ENCODE results near the gene FGG.

Gene FGG

DNA sequence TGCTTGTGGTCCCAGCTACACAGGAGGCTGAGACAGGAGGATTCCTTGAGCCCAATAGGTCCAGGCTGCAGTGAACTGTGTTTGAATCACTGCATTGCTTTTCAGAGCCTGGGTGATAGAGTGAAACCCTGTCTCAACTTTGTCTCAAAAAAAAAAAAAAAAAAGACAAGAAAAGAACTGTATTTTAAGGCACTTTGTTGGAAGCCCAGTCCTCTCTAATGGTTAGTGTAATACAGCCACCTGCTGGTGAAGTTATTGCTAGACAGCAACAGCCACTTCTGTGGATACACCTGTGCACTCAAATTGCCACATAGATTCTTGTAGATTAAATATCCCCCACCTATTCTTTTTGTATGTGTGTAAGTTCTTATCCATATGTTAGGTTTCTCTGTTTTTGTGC, 10.1 kb upstream of the FGG start:
- TF ChIP-seq, protein P1, sequence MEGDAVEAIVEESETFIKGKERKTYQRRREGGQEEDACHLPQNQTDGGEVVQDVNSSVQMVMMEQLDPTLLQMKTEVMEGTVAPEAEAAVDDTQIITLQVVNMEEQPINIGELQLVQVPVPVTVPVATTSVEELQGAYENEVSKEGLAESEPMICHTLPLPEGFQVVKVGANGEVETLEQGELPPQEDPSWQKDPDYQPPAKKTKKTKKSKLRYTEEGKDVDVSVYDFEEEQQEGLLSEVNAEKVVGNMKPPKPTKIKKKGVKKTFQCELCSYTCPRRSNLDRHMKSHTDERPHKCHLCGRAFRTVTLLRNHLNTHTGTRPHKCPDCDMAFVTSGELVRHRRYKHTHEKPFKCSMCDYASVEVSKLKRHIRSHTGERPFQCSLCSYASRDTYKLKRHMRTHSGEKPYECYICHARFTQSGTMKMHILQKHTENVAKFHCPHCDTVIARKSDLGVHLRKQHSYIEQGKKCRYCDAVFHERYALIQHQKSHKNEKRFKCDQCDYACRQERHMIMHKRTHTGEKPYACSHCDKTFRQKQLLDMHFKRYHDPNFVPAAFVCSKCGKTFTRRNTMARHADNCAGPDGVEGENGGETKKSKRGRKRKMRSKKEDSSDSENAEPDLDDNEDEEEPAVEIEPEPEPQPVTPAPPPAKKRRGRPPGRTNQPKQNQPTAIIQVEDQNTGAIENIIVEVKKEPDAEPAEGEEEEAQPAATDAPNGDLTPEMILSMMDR (conservative IDR thresholded peaks at IDR 0.05), result peak; percentile 64
- TF ChIP-seq ZFX (IDR thresholded peaks at IDR 0.05), result no peak
- H3K27ac ChIP-seq, result no peak overlapping the region

DNA sequence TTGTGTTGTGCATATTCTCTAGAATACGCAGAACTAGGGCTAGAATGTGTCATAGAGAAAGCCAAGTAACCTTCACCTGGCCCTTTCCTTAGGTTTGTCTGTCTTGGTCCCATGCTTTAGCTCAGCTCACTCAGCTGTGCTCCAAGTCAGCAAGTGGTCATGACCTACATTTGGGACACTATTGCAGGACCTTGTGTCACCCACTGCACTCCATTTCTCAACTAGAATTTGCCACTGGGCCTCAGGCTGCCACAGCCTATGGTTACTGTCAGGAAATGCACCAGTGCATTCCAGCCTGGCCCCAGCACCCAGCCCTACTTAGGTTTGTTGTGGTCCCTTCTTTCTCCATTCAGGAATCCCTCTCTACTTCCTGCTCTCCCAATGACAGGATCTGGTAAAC, 7.7 kb upstream of the FGG start:
- no peak for TF ChIP-seq ZFX (IDR thresholded peaks at IDR 0.05)
- TF ChIP-seq, protein P1 (conservative IDR thresholded peaks at IDR 0.05), result no peak
- no peak overlapping the region for H3K27ac ChIP-seq

DNA sequence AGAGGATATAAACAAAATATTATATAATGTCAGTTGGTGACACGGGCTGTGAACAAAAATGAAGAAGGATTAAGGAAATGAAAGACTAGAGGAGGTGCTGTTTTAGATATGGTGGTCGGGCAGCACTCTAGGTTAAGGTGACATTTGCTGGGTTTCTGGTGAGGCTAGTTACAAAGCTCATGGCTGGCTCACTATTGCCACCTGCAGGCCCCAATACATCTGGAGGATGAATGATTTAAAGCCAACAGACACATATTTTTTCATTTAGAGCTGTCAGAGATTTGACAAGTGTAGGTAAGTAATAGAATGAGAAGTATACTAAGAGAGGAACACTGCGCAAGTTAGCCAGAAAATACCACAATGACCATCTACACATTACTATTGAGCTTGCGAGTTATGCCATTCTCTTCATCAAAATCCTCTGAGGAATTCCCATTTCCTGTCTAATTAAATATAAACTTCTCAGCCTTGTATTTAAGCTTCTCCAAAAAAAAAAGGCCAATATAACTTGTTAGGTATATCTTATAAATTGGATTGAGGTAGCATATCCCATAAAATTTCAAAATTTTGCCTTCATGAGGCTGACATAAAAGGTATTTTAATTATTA, 6.4 kb upstream of the FGG start:
- TF ChIP-seq, protein P1 (conservative IDR thresholded peaks at IDR 0.05), result peak; percentile 79
- no peak for TF ChIP-seq ZFX (IDR thresholded peaks at IDR 0.05)
- H3K27ac ChIP-seq, result no peak overlapping the region

DNA sequence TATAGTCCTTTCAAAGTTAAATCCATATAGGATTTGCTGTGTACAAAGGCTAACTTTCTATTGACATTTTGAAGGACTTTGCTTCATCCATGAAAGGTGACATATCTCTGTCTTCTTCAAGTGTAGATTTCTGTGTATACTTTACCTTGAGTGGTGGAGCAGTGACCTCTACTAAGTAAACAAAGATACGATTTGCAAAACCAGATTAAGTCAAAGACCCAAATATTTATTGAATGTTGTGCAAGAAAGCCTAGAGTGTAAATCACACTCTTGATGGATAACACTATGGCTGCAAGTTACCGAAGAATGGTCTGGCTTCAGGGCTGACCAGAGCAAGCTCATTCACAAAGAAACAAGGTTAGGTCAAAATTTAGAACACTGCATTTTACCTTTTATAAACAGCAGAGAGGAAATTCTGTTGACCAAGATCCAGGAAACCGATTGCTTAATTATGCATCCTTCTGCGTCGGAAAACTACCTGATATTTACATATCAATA, 5.4 kb upstream of the FGG start:
- H3K27ac ChIP-seq, result no peak overlapping the region
- TF ChIP-seq, protein P1 (conservative IDR thresholded peaks at IDR 0.05), result no peak
- no peak for TF ChIP-seq ZFX (IDR thresholded peaks at IDR 0.05)

DNA sequence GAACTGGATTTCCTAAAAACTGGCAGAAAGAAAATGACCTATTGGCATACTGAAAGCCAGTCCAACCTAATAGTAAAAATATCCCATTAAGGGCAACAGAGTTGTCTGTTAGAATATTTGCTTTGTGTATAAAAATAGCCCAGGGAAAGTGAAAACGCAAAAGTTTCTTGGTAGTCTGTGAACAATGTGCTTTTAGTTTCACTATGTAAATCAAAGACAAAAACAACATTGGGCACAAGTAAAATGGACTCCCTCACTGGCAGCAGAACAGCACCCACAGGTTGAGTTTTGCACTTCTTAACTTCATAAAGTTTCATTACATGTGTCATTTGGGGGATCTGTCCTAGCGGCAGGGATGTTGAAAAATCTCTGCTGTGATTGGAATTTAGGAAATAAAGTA, 4.3 kb upstream of the FGG start:
- H3K27ac ChIP-seq, result no peak overlapping the region
- TF ChIP-seq, protein P1 (conservative IDR thresholded peaks at IDR 0.05), result no peak
- no peak for TF ChIP-seq ZFX (IDR thresholded peaks at IDR 0.05)

DNA sequence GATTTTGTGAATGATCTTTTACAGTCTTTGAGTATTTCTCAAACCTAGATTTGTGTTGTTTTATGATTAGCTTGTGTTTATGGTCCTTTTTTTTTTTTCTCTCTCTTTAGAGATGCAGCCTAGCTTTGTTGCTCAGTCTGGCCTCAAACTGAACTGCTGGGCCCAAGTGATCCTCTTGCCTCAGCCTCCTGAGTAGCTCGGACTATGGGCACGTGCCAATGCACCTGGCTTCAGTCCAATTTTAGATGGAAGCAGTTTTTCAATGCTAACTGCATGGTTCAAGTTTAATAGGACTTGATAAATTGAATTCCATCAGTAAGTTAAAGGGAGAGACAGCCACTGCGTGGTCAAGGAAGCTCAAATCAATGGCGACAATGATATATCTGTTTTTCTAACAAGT, 3.8 kb upstream of the FGG start:
- TF ChIP-seq ZFX (IDR thresholded peaks at IDR 0.05), result no peak
- TF ChIP-seq, protein P1 (conservative IDR thresholded peaks at IDR 0.05), result no peak
- H3K27ac ChIP-seq, result no peak overlapping the region

DNA sequence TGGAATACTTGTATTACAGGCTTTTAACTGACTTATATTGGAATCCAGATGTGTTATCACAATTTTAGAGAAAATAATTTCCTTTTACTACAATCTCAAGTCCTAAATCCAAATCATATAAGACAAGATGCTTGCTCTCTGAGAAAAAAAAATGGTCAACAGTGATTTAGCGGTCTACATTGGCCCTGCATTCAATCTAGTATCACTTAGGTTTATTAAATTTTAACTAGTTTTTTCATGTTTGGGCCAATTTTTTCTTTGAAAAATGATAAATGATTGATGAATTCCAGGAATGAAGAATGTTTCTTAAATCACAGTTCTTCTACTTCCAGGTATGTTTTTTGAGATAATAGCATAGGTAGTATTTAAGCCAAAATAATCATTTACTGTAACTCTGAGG, 2.8 kb upstream of the FGG start:
- H3K27ac ChIP-seq, result no peak overlapping the region

More for the DNA sequence above, 2.8 kb upstream of the FGG start:
- TF ChIP-seq, protein P1 (conservative IDR thresholded peaks at IDR 0.05), result no peak
- TF ChIP-seq ZFX (IDR thresholded peaks at IDR 0.05), result no peak

All from C4-2B (cell line).